KMS-11 (cell line): Measurements from ENCODE around the gene TSPYL4.

Experiments
- H2AFZ ChIP-seq: fragments of 200-600 bp; sonication (generic); 2 replicates; pipeline ENCODE4 v1.6.1; 2016; ENCODE audit warnings: antibody characterized with exemption, mixed run types, low read depth
- H3K27ac ChIP-seq: fragments of 200-600 bp; sonication (generic); 2 replicates; pipeline ENCODE4 v1.6.1; 2016; ENCODE audit warnings: mild to moderate bottlenecking, mixed run types
- H3K27me3 ChIP-seq: fragments of 200-600 bp; sonication (generic); 2 replicates; pipeline ENCODE4 v1.6.1; 2017; ENCODE audit warnings: mild to moderate bottlenecking, low read depth, mixed run types, moderate library complexity; ENCODE audit not compliant: insufficient read depth
- H3K36me3 ChIP-seq: fragments of 200-600 bp; sonication (generic); 2 replicates; pipeline ENCODE4 v1.6.1; 2017; ENCODE audit warnings: mild to moderate bottlenecking, mixed run types; ENCODE audit not compliant: insufficient read depth
- H3K4me1 ChIP-seq: fragments of 200-600 bp; sonication (generic); 2 replicates; pipeline ENCODE4 v1.6.1; 2016; ENCODE audit warnings: mild to moderate bottlenecking, low read depth, mixed run types; ENCODE audit not compliant: poor library complexity, severe bottlenecking
- H3K4me2 ChIP-seq: fragments of 200-600 bp; sonication (generic); 2 replicates; pipeline ENCODE4 v1.7.0; 2016; ENCODE audit warnings: mild to moderate bottlenecking, mixed run types
- H3K4me3 ChIP-seq: fragments of 200-600 bp; sonication (generic); IDR thresholded peaks from 2 replicates; pipeline ENCODE4 v1.6.1; 2017; ENCODE audit warnings: low read depth, low read length, mixed read lengths; ENCODE audit not compliant: insufficient read depth
- H3K79me2 ChIP-seq: fragments of 200-600 bp; sonication (generic); 2 replicates; pipeline ENCODE4 v1.6.1; 2016; ENCODE audit warnings: low read depth, mixed run types; ENCODE audit not compliant: insufficient read depth
- H3K9ac ChIP-seq: fragments of 200-600 bp; sonication (generic); 2 replicates; pipeline ENCODE4 v1.6.1; 2016; ENCODE audit warnings: mild to moderate bottlenecking, mixed run types
- H4K20me1 ChIP-seq: fragments of 200-600 bp; sonication (generic); 2 replicates; pipeline ENCODE4 v1.6.1; 2016; ENCODE audit warnings: mild to moderate bottlenecking, mixed run types; ENCODE audit not compliant: insufficient read depth
- TF ChIP-seq, protein P1 (sequence below): fragments of 200-600 bp; sonication (generic); conservative IDR thresholded peaks from 2 replicates; pipeline ENCODE4 v1.6.1; 2017; ENCODE audit warnings: low read depth, mild to moderate bottlenecking, antibody characterized with exemption, low read length, moderate library complexity, mixed read lengths

TSPYL4 gene

DNA sequence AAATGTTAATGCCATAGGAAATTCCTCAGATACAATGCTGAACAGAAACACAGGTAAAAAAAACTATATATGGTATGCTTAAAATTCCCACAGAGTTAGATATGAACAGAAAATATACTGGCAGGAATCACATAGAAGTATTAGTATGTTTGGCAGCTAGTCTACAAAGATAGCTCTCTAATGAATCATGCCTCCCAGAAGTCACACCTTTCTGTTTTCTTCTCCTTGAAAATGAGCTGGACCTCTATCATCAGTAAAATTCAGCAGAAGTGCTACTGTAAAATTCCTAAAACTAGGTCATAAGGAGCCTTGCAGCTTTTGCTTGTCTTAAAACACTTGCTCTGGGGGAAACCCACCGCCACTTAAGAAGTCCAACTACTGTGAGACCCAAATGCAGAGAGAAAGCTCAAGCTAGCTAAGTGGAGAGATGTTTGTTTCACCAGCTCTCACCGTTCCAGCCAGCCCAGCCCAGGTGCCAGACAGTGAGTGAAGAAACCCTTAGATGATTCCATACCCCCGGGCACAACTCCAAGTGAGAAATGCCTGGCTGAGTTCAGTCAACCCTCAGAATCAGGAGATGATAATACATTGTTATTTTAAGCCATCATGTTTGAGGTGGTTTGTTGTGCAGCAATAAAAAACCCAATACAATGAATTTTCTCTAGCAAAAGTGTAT is 43.0 kb downstream of the TSPYL4 start:
- Histone ChIP-seq H3K4me1 (no peaks in the 10 kb centered on the region), H4K20me1 (no peaks in the 10 kb centered on the region), H3K27me3 (no peaks in the 10 kb centered on the region), H3K4me2 (no peak overlapping the region), H3K4me3 (no peak overlapping the region), H3K9ac (no peak overlapping the region), H3K36me3 (no peaks in the 10 kb centered on the region), H3K27ac (no peak overlapping the region), H3K79me2 (no peaks in the 10 kb centered on the region), H2AFZ (no peak overlapping the region)
- TF ChIP-seq, protein P1, sequence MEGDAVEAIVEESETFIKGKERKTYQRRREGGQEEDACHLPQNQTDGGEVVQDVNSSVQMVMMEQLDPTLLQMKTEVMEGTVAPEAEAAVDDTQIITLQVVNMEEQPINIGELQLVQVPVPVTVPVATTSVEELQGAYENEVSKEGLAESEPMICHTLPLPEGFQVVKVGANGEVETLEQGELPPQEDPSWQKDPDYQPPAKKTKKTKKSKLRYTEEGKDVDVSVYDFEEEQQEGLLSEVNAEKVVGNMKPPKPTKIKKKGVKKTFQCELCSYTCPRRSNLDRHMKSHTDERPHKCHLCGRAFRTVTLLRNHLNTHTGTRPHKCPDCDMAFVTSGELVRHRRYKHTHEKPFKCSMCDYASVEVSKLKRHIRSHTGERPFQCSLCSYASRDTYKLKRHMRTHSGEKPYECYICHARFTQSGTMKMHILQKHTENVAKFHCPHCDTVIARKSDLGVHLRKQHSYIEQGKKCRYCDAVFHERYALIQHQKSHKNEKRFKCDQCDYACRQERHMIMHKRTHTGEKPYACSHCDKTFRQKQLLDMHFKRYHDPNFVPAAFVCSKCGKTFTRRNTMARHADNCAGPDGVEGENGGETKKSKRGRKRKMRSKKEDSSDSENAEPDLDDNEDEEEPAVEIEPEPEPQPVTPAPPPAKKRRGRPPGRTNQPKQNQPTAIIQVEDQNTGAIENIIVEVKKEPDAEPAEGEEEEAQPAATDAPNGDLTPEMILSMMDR: no peak

DNA sequence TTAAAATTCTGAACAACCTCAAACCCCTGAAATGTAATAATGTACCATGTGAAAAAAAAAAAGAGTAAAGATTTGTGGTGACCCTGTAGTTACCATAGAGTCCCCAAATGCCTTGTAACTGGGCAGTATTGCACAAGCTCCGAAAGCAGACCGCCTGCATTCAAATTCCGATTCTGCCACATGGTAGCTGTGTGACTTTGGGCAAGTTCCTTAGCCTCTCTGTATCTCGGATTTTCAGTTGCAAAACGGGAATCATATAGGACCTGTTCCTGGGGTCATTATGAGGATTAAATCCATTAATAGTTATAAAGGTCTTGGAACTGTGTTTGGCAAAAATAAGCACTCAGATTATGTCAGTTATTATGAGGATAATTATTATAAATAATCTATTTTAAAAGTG is 43.6 kb downstream of the TSPYL4 start:
- Histone ChIP-seq H3K36me3 (no peaks in the 10 kb centered on the region), H2AFZ (no peak overlapping the region), H3K4me1 (peaks cover 3% of the 10 kb centered on the region), H3K4me3 (no peak overlapping the region), H3K27me3 (no peaks in the 10 kb centered on the region), H3K4me2 (no peak overlapping the region), H3K27ac (no peak overlapping the region), H3K9ac (no peak overlapping the region), H3K79me2 (no peaks in the 10 kb centered on the region), H4K20me1 (no peaks in the 10 kb centered on the region)
- TF ChIP-seq, protein P1: no peak

DNA sequence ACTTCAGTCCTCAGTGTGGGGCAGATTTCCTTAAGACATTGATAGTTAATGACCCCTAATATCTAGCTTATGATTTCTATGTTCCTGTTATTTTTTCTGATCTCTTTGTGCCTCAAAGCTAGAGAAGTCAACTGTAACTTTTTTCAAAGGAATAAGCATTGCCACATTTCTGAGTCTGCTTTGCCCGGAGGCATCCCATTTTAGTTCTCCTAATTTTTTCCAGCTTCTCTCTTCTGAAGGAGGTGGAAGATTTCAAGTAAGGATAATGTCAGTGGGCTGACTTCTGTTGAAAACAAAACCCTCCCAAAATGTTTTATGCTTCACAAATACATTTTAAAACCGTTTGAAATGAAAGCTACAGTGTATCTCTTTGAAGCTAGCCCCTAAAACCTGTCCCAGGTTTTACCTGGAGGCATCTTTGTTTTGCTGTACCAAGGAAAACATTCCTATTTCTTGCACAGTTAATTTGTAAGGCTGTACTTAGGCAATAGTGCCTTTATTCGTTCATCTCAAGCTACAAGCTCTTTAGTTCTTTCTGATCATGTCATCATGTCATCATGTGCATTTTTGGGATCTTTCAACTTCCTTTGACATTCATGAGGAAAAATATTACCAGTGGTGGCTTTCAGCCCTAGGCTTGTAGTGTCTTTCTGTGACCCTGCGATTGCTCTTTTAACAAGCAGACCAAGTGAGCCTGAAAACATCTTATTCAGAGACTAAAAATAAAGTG is 45.7 kb downstream of the TSPYL4 start:
- Histone ChIP-seq H3K4me3 (no peak overlapping the region), H3K4me1 (peaks cover 10% of the 10 kb centered on the region), H3K36me3 (no peaks in the 10 kb centered on the region), H2AFZ (no peak overlapping the region), H4K20me1 (no peaks in the 10 kb centered on the region), H3K9ac (no peak overlapping the region), H3K4me2 (no peak overlapping the region), H3K27ac (no peak overlapping the region), H3K79me2 (no peaks in the 10 kb centered on the region), H3K27me3 (no peaks in the 10 kb centered on the region)
- TF ChIP-seq, protein P1: no peak

DNA sequence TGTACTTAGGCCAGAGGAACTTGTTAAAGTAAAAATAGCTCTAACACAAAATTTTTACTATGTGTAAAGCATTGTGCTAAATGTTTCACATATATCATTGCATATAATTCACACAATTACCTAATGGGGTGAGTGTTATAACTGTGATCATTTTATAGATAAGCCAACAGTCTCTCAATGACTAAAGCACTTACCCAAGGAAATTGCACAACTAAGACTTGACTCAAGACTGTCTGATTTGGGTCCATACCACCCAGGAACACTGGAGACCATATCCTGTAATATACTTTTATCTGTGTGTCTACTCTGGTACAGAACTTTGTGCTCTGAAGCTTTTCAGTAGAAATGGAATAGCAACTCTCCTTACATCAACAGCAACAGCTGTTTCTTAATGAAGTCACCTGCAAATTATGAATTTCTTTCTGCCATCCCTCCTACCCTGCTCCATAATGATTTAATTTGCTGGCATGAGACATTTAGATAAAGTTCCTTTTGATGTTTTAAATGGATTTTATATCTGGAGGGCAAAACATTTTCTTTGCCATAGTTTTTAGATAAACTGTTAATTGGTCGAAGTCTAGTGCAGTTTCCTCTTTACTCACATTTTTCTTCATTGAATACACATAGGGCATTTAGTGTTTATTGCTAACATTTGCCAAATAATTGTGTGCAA is 47.5 kb downstream of the TSPYL4 start:
- H3K9ac ChIP-seq: no peak overlapping the region
- H3K4me1 ChIP-seq: peaks cover 10% of the 10 kb centered on the region
- H3K27ac ChIP-seq: no peak overlapping the region
- TF ChIP-seq, protein P1: no peak
- no peak overlapping the region for H3K4me3 ChIP-seq
- H3K36me3 ChIP-seq: no peaks in the 10 kb centered on the region
- H3K4me2 ChIP-seq: no peak overlapping the region
- no peaks in the 10 kb centered on the region for H3K79me2 ChIP-seq
- H2AFZ ChIP-seq: no peak overlapping the region
- H3K27me3 ChIP-seq: no peaks in the 10 kb centered on the region
- H4K20me1 ChIP-seq: no peaks in the 10 kb centered on the region
